T-helper 1 cell treated with Interleukin-12 subunit alpha and Interleukin-12 subunit beta and Interleukin-4 antibody, amounts not matched to agents 30 ng/mL and 1 ng/mL, for 36 hours (primary cell): Measurements from ENCODE around the gene KLHL24. TPM values are rescaled to one million over a fixed set of nuclear protein-coding genes. Genes with fewer than 3 reads are reported as not detected.
"Not testable (repeated sequence)": the region's sequence is repeated elsewhere in the genome, so short reads cannot be mapped to it uniquely, and the experiment has no call there.

ENCODE experiments used
- intact Hi-C: fragments of 100-400 bp; cut with micrococcal nuclease; formaldehyde crosslinking; loops from one replicate; pipeline ENCODE4 v1.15.1; 2024
- total RNA-seq: library from RNA; stranded (reverse); gene quantifications from 2 replicates; pipeline ENCODE4 v1.2.3, GENCODE V29; 2022

The KLHL24 gene
- total RNA-seq, 1 donor from 2014 or later, result 20.5 TPM

- intact Hi-C loops, result loop anchor here (1.0 to 5.0 kb wide), 10 partner anchors 79 to 1178 kb away; partner anchors contain the start of genes AP2M1, DCUN1D1, EIF2B5 and KLHL6
Observed at GRCh38 chr3:183634707-183635106, 716 bp upstream of the KLHL24 start.

- intact Hi-C loops, result loop anchor here (1.0 to 5.0 kb wide), 10 partner anchors 80 to 1177 kb away; partner anchors contain the start of genes AP2M1, DCUN1D1, EIF2B5 and KLHL6
Observed at GRCh38 chr3:183635107-183635430, 354 bp upstream of the KLHL24 start.

- intact Hi-C loops, result loop anchor here (1.0 to 5.0 kb wide), 12 partner anchors 50 to 1176 kb away; partner anchors contain the start of genes DCUN1D1, MCCC1, MCF2L2 and PARL
Observed at GRCh38 chr3:183636221-183637105, 1.0 kb downstream of the KLHL24 start.

GRCh38 chr3:183637106-183637486, 1.7 kb downstream of the KLHL24 start:
- intact Hi-C loops, result loop anchor here (1.0 to 5.0 kb wide), 7 partner anchors 50 to 1175 kb away; partner anchors contain the start of genes DCUN1D1, PSMD2 and VPS8

GRCh38 chr3:183637633-183638032, 2.2 kb downstream of the KLHL24 start:
- intact Hi-C loops, result loop anchor here (1.0 to 5.0 kb wide), 7 partner anchors 51 to 1175 kb away; partner anchors contain the start of genes DCUN1D1, PSMD2 and VPS8

- intact Hi-C loops, result loop anchor here (5.0 kb wide), 3 partner anchors 656 to 1174 kb away; partner anchors contain the start of genes DCUN1D1, PSMD2 and VPS8
Observed at GRCh38 chr3:183638101-183638852, 2.9 kb downstream of the KLHL24 start.

GRCh38 chr3:183640635-183641034, 5.2 kb downstream of the KLHL24 start:
- intact Hi-C loops, result not testable (repeated sequence)

GRCh38 chr3:183641882-183642281, 6.5 kb downstream of the KLHL24 start:
- intact Hi-C loops, result no loop called here

- intact Hi-C loops, result loop anchor here (1.0 kb wide), 1 partner anchor 22 kb away; no protein-coding TSS in a partner anchor
Observed at GRCh38 chr3:183644244-183644643, 8.8 kb downstream of the KLHL24 start.

GRCh38 chr3:183645254-183645653, 9.8 kb downstream of the KLHL24 start:
- intact Hi-C loops, result no loop called here

- intact Hi-C loops, result no loop called here
Observed at GRCh38 chr3:183650554-183650953, 15.1 kb downstream of the KLHL24 start.

GRCh38 chr3:183653209-183654064, 18.0 kb downstream of the KLHL24 start:
- intact Hi-C loops, result no loop called here

GRCh38 chr3:183654727-183655126, 19.3 kb downstream of the KLHL24 start:
- intact Hi-C loops, result no loop called here

GRCh38 chr3:183662099-183662498, 26.7 kb downstream of the KLHL24 start:
- intact Hi-C loops, result no loop called here

GRCh38 chr3:183664913-183665381, 29.5 kb downstream of the KLHL24 start:
- intact Hi-C loops, result no loop called here

GRCh38 chr3:183680061-183680460, 44.6 kb downstream of the KLHL24 start:
- intact Hi-C loops, result no loop called here

- intact Hi-C loops, result no loop called here
Observed at GRCh38 chr3:183687705-183688104, 52.3 kb downstream of the KLHL24 start.

GRCh38 chr3:183688874-183689273, 53.5 kb downstream of the KLHL24 start:
- intact Hi-C loops, result no loop called here

GRCh38 chr3:183689621-183690020, 54.2 kb downstream of the KLHL24 start:
- intact Hi-C loops, result not testable (repeated sequence)

GRCh38 chr3:183690402-183690995, 55.1 kb downstream of the KLHL24 start:
- intact Hi-C loops, result no loop called here
